Chondrocyte (in vitro differentiated cells): ENCODE results near the gene SEC14L6. TPM values are rescaled to one million over a fixed set of nuclear protein-coding genes. Genes with fewer than 3 reads are reported as not detected.
A peak's percentile ranks its signal among the peaks of the same experiment; 100 is the strongest.

Source experiments
- DNase-seq: peaks from one replicate; pipeline ENCODE4 v3.0.0; 2021; ENCODE audit warnings: mixed read lengths, low spot score
- H3K27ac Mint-ChIP-seq: one replicate; pipeline ENCODE4 v1.8.0; 2021; ENCODE audit warnings: mild to moderate bottlenecking, moderate library complexity, mixed read lengths; ENCODE audit not compliant: unreplicated experiment
- H3K27me3 Mint-ChIP-seq: 2 replicates; pipeline ENCODE4 v1.8.0; 2021; ENCODE audit warnings: low read depth, mixed read lengths
- H3K36me3 Mint-ChIP-seq: 2 replicates; pipeline ENCODE4 v1.8.0; 2021; ENCODE audit warnings: low read depth, mixed read lengths
- H3K4me1 Mint-ChIP-seq: 2 replicates; pipeline ENCODE4 v1.8.0; 2021; ENCODE audit warnings: low read depth, mild to moderate bottlenecking, mixed read lengths
- H3K4me3 Mint-ChIP-seq: one replicate; pipeline ENCODE4 v1.8.0; 2021; ENCODE audit warnings: mild to moderate bottlenecking, moderate library complexity, mixed read lengths; ENCODE audit not compliant: unreplicated experiment
- H3K9me3 Mint-ChIP-seq: 2 replicates; pipeline ENCODE4 v1.8.0; 2021; ENCODE audit warnings: low read depth, mixed read lengths
- CTCF ChIP-seq: fragments of 200-600 bp; sonication (generic); IDR thresholded peaks from 2 replicates; pipeline ENCODE4 v1.5.0; 2021; ENCODE audit warnings: antibody characterized with exemption, mild to moderate bottlenecking, moderate library complexity
- total RNA-seq: library from RNA; stranded (reverse); gene quantifications from 3 replicates; pipeline ENCODE4 v1.2.1, GENCODE V29; 2021

Gene SEC14L6
- total RNA-seq, 1 donor from 2014 or later = 1.2 TPM

DNA sequence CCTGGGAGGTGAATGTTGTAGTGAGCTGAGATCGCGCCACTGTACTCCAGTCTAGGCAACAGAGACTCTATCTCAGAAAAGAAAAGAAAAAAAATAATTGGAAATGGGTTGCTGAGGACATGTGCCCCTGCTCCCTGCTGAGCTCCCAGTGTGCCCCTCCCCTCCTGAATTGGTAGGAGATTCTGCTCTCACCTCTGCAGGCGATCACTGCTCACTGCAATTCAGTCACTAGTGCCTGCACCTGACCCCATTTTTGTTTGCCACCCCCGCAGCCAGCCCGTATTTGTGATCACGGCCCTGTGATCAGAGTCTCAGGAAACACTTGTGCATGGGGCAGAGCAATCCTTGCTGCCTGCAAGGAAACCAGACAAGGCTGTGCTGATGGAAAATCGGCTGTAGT lies 58.4 kb downstream of the SEC14L6 start:
- H3K4me1 Mint-ChIP-seq = peaks cover under 1% of the 10 kb centered on the region
- DNase-seq = no peak
- H3K27ac Mint-ChIP-seq = no peak overlapping the region

DNA sequence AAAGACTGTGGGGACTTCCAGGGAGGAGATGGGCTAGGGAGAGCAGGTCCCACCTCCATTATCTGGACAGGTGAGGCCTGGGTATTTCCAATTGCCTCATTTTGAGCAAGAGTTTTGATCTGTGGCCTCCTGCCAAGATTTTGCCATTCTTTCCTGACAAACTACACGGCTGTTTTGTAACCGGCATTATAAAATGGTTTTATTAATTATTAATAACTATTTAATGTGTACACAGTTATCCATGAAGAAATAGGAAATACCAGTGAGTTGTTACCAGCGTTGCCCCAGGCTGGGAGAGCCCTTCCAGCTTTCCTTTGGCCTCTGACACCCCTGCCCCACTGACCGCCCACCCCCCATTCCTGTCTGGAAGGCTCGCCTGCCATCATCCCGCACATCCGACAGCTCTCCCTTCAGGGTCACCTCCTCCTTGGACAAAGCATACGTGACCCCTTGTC lies 59.9 kb downstream of the SEC14L6 start:
- no peak for DNase-seq
- no peak for TF ChIP-seq CTCF
- H3K9me3 Mint-ChIP-seq = peaks cover 9% of the 10 kb centered on the region
- peaks cover 2% of the 10 kb centered on the region for H3K4me1 Mint-ChIP-seq
- peaks cover 1% of the 10 kb centered on the region for H3K36me3 Mint-ChIP-seq
- H3K27me3 Mint-ChIP-seq = peaks cover 4% of the 10 kb centered on the region
- no peak overlapping the region for H3K4me3 Mint-ChIP-seq
- H3K27ac Mint-ChIP-seq = no peak overlapping the region

More for the DNA sequence above, 58.4 kb downstream of the SEC14L6 start:
- TF ChIP-seq CTCF = no peak
- Mint-ChIP-seq H3K27me3 (peaks cover 9% of the 10 kb centered on the region), H3K9me3 (no peaks in the 10 kb centered on the region), H3K36me3 (peaks cover 1% of the 10 kb centered on the region), H3K4me3 (no peak overlapping the region)

GRCh38 chr22:30486118-30486517 lies 60.4 kb downstream of the SEC14L6 start:
- H3K36me3 Mint-ChIP-seq = peaks cover 1% of the 10 kb centered on the region
- TF ChIP-seq CTCF = no peak
- peaks cover 9% of the 10 kb centered on the region for H3K9me3 Mint-ChIP-seq
- peaks cover 2% of the 10 kb centered on the region for H3K4me1 Mint-ChIP-seq
- H3K27me3 Mint-ChIP-seq = peaks cover 4% of the 10 kb centered on the region
- H3K4me3 Mint-ChIP-seq = no peak overlapping the region
- DNase-seq = no peak
- H3K27ac Mint-ChIP-seq = no peak overlapping the region

DNA sequence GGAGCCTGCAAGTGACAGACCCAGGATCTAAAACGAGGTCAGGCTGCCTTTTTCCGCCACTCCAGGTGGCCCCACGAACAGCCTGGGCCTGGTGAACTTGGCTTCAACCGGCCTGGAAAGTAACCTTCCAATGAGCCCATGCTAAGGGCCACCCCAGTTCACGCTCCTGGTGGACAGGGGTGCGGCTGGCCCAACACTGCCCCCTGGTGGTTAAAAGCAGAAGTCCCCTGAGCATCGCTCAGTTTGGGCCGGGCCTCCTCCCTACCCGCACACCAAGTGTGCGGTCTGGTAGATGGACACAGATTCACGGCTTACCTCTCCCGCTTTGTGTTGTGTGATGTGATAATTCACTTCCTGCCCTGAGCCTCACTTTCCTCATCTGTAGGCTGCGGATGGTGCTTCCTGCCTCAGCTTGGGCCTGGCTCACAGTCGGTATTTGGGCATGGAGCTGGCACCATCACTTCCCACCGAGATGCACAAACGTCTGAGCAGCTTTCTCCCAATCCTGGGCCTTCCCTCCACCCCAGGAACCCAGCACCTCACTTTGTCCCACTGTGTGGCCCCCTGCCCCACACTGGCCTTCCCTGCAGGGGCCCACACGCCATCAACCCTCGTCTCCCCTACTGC lies 61.1 kb downstream of the SEC14L6 start:
- H3K36me3 Mint-ChIP-seq = peaks cover 1% of the 10 kb centered on the region
- H3K4me3 Mint-ChIP-seq = no peak overlapping the region
- no peak for DNase-seq
- no peaks in the 10 kb centered on the region for H3K27me3 Mint-ChIP-seq
- peaks cover 9% of the 10 kb centered on the region for H3K9me3 Mint-ChIP-seq
- peaks cover 2% of the 10 kb centered on the region for H3K4me1 Mint-ChIP-seq
- peak; percentile 98 for TF ChIP-seq CTCF
- H3K27ac Mint-ChIP-seq = no peak overlapping the region

GRCh38 chr22:30483169-30483568 lies 63.4 kb downstream of the SEC14L6 start:
- peaks cover 1% of the 10 kb centered on the region for H3K36me3 Mint-ChIP-seq
- peaks cover 2% of the 10 kb centered on the region for H3K4me1 Mint-ChIP-seq
- H3K9me3 Mint-ChIP-seq = peaks cover 9% of the 10 kb centered on the region
- no peak overlapping the region for H3K4me3 Mint-ChIP-seq
- no peak for DNase-seq
- no peak overlapping the region for H3K27ac Mint-ChIP-seq
- TF ChIP-seq CTCF = no peak
- peaks cover 1% of the 10 kb centered on the region for H3K27me3 Mint-ChIP-seq
